ENCODE results near the gene GNAO1.

GNAO1 gene

GRCh38 chr16:56338566-56339318 is 147.5 kb downstream of the GNAO1 start:
- Mint-ChIP-seq H3K27ac (no peak overlapping the region), H3K27me3 (no peaks in the 10 kb centered on the region), H3K36me3 (no peaks in the 10 kb centered on the region), H3K4me1 (ENCODE audit: low read depth) (no peaks in the 10 kb centered on the region), H3K4me3 (no peak overlapping the region), H3K9me3 (ENCODE audit: low read depth) (no peaks in the 10 kb centered on the region)

- no peaks in the 10 kb centered on the region for H3K9me3 Mint-ChIP-seq (ENCODE audit: low read depth)
- H3K4me3 Mint-ChIP-seq = no peak overlapping the region
- H3K4me1 Mint-ChIP-seq (ENCODE audit: low read depth) = no peaks in the 10 kb centered on the region
- H3K27ac Mint-ChIP-seq = no peak overlapping the region
- no peaks in the 10 kb centered on the region for H3K36me3 Mint-ChIP-seq
- no peaks in the 10 kb centered on the region for H3K27me3 Mint-ChIP-seq
These were observed 148.3 kb downstream of the GNAO1 start for GRCh38 chr16:56339431-56340195.

- Mint-ChIP-seq H3K27me3 (no peaks in the 10 kb centered on the region), H3K36me3 (no peaks in the 10 kb centered on the region), H3K4me3 (no peak overlapping the region), H3K27ac (no peak overlapping the region), H3K9me3 (ENCODE audit: low read depth) (no peaks in the 10 kb centered on the region), H3K4me1 (ENCODE audit: low read depth) (no peaks in the 10 kb centered on the region)
These were observed 149.1 kb downstream of the GNAO1 start for GRCh38 chr16:56340416-56340815.

- no peaks in the 10 kb centered on the region for H3K9me3 Mint-ChIP-seq (ENCODE audit: low read depth)
- H3K27me3 Mint-ChIP-seq = no peaks in the 10 kb centered on the region
- H3K4me3 Mint-ChIP-seq = no peak overlapping the region
- H3K4me1 Mint-ChIP-seq (ENCODE audit: low read depth) = no peaks in the 10 kb centered on the region
- H3K27ac Mint-ChIP-seq = no peak overlapping the region
- H3K36me3 Mint-ChIP-seq = no peaks in the 10 kb centered on the region
These were observed 149.6 kb downstream of the GNAO1 start for GRCh38 chr16:56340864-56341365.

- H3K36me3 Mint-ChIP-seq = no peaks in the 10 kb centered on the region
- no peaks in the 10 kb centered on the region for H3K9me3 Mint-ChIP-seq (ENCODE audit: low read depth)
- H3K4me3 Mint-ChIP-seq = no peak overlapping the region
- H3K4me1 Mint-ChIP-seq (ENCODE audit: low read depth) = no peaks in the 10 kb centered on the region
- H3K27ac Mint-ChIP-seq = no peak overlapping the region
- no peaks in the 10 kb centered on the region for H3K27me3 Mint-ChIP-seq
These were observed 150.5 kb downstream of the GNAO1 start for GRCh38 chr16:56341656-56342399.

- H3K27ac Mint-ChIP-seq = no peak overlapping the region
- no peak overlapping the region for H3K4me3 Mint-ChIP-seq
- no peaks in the 10 kb centered on the region for H3K27me3 Mint-ChIP-seq
- no peaks in the 10 kb centered on the region for H3K36me3 Mint-ChIP-seq
- H3K4me1 Mint-ChIP-seq (ENCODE audit: low read depth) = no peaks in the 10 kb centered on the region
- no peaks in the 10 kb centered on the region for H3K9me3 Mint-ChIP-seq (ENCODE audit: low read depth)
These were observed 152.6 kb downstream of the GNAO1 start for GRCh38 chr16:56343661-56344517.

GRCh38 chr16:56344518-56345405 is 153.5 kb downstream of the GNAO1 start:
- H3K4me1 Mint-ChIP-seq (ENCODE audit: low read depth) = no peaks in the 10 kb centered on the region
- no peaks in the 10 kb centered on the region for H3K9me3 Mint-ChIP-seq (ENCODE audit: low read depth)
- H3K36me3 Mint-ChIP-seq = no peaks in the 10 kb centered on the region
- no peak overlapping the region for H3K4me3 Mint-ChIP-seq
- H3K27ac Mint-ChIP-seq = no peak overlapping the region
- H3K27me3 Mint-ChIP-seq = no peaks in the 10 kb centered on the region

GRCh38 chr16:56345406-56346050 is 154.2 kb downstream of the GNAO1 start:
- H3K27ac Mint-ChIP-seq = no peak overlapping the region

GRCh38 chr16:56346131-56346890 is 155.0 kb downstream of the GNAO1 start:
- Mint-ChIP-seq H3K27ac (no peak overlapping the region), H3K36me3 (no peaks in the 10 kb centered on the region), H3K4me3 (no peak overlapping the region), H3K9me3 (ENCODE audit: low read depth) (no peaks in the 10 kb centered on the region), H3K27me3 (no peaks in the 10 kb centered on the region), H3K4me1 (ENCODE audit: low read depth) (no peaks in the 10 kb centered on the region)

More at GRCh38 chr16:56345406-56346050, 154.2 kb downstream of the GNAO1 start:
- Mint-ChIP-seq H3K9me3 (ENCODE audit: low read depth) (no peaks in the 10 kb centered on the region), H3K27me3 (no peaks in the 10 kb centered on the region), H3K4me1 (ENCODE audit: low read depth) (no peaks in the 10 kb centered on the region), H3K36me3 (no peaks in the 10 kb centered on the region), H3K4me3 (no peak overlapping the region)

- Mint-ChIP-seq H3K4me1 (ENCODE audit: low read depth) (no peaks in the 10 kb centered on the region), H3K36me3 (no peaks in the 10 kb centered on the region)
These were observed 155.9 kb downstream of the GNAO1 start for GRCh38 chr16:56347166-56347565.

GRCh38 chr16:56347670-56348069 is 156.4 kb downstream of the GNAO1 start:
- H3K27ac Mint-ChIP-seq = no peak overlapping the region
- no peaks in the 10 kb centered on the region for H3K36me3 Mint-ChIP-seq
- H3K4me3 Mint-ChIP-seq = no peak overlapping the region
- no peaks in the 10 kb centered on the region for H3K4me1 Mint-ChIP-seq (ENCODE audit: low read depth)
- no peaks in the 10 kb centered on the region for H3K9me3 Mint-ChIP-seq (ENCODE audit: low read depth)
- H3K27me3 Mint-ChIP-seq = no peaks in the 10 kb centered on the region

More at GRCh38 chr16:56347166-56347565, 155.9 kb downstream of the GNAO1 start:
- Mint-ChIP-seq H3K27ac (no peak overlapping the region), H3K27me3 (no peaks in the 10 kb centered on the region), H3K9me3 (ENCODE audit: low read depth) (no peaks in the 10 kb centered on the region), H3K4me3 (no peak overlapping the region)

- no peaks in the 10 kb centered on the region for H3K27me3 Mint-ChIP-seq
These were observed 157.1 kb downstream of the GNAO1 start for GRCh38 chr16:56348168-56349085.

More at GRCh38 chr16:56348168-56349085, 157.1 kb downstream of the GNAO1 start:
- Mint-ChIP-seq H3K9me3 (ENCODE audit: low read depth) (no peaks in the 10 kb centered on the region), H3K27ac (no peak overlapping the region), H3K36me3 (no peaks in the 10 kb centered on the region), H3K4me1 (ENCODE audit: low read depth) (no peaks in the 10 kb centered on the region), H3K4me3 (no peak overlapping the region)
